Cerebellar nuclear complex (tissue), 1 donor: ENCODE data around the gene RCAN3.

Experiments
- DNase-seq, 2 experiments: peaks; one replicate each; lab custom pipeline; 2025; lab: John Stamatoyannopoulos, UW

The RCAN3 gene

GRCh38 chr1:24578846-24579245, 76.2 kb downstream of the RCAN3 start:
- no peak for DNase-seq

- DNase-seq, result no peak
Observed at GRCh38 chr1:24580756-24581155, 78.1 kb downstream of the RCAN3 start.

DNA sequence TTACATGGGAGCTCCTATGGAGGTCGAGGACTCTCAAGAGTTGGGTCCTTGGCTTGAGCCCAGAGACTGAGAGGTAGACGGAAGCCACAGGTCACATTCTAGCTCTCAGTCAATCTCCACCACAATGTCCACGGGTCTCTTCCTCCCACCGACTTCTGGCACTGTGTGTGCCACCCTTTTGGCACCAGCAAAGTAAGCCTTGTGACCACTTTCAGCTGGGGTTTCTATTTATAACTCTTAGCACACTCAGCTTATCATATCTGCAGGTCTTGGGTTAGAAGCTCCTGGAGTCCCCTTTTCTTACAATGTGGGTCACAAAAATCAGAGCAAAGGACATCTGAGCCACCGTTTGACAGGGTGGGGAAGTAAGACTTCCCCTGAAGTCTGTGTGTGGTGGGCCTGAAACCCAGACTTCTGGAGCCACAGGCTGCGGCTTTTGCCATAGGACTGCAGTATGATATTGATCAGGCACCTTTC, 81.6 kb downstream of the RCAN3 start:
- DNase-seq, result no peak

GRCh38 chr1:24586119-24586518, 83.5 kb downstream of the RCAN3 start:
- DNase-seq, result no peak

DNA sequence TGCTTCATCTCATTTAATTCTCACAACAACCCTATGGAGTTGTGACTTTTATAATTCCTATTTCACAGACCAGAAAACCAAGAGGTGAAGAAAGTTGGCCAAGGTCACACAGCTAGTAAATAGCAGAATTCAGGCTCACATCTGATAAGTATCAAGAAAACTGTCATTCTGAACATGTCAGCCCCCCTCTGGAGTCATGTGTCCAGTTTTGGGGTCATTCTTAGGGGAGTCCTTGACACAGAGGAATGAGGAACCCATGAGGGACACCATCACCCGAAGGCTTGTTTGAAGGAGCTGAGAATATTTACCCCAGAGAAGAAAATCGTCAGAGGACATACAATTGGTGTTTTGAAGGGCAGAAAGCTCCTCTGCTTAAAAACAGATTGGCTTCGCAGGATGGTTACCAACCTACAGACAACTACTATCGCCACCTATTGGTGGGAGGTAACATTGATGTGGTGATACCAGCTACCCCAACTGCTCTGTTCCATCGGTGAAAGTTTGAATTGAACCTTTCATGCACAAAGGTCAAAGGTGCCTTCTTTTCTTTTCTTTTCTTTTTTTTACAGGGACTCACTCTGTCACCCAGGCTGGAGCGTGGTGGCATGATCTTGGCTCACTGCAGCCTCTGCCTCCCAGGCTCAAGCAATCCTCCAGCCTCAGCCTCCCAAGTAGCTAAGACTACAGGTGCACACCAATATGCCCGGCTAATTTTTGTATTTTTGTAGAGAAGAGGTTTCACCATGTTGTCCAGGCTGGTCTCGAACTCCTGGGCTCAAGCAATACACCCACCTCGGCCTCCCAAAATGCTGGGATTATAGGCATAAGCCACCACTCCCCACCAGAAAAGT, 84.6 kb downstream of the RCAN3 start:
- DNase-seq, result no peak

DNA sequence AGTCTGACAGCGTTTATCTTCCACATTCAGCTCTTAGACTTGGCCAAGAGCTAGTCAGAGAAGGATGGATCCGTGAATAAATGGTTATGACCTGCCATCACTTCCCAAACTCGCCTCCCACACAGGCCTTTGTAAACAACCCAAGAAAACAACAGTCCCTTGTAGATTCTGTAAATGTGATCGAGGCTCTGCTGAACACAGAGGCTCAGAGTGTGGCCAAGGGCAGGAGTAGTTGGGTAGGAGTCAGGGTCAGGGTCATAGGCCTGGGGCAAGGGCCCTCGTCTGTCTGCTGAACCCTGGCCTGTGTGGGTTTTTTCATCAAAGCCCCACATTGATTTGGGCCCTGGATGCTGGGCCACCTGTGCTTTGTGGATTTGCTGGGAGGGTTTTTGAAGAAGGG, 85.9 kb downstream of the RCAN3 start:
- DNase-seq, result no peak

GRCh38 chr1:24589200-24589599, 86.6 kb downstream of the RCAN3 start:
- no peak for DNase-seq
